ENCODE data around the gene RGL1. TPM values are rescaled to one million over a fixed set of nuclear protein-coding genes. Genes with fewer than 3 reads are reported as not detected.

Gene RGL1
- total RNA-seq, 1 donor from 2014 or later: 1.7 TPM

DNA sequence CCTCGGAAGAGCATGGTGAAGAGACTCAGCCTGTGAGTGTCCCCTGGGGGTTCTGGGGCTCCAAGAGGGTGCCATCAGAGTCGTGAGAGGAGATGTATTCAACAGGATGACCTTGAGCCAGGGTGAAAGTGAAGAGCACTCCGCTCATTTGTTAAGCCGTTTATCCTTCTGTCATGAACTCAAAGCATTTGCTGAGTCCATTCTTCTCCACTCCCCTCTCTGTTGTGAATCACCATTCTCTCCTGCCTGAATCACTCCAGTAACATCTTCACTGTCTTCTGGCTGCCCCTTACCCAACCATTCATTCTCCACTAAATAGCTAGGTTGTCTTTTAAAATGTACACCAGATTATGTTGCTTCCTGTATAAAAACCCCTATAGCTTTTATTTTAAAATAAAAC lies 102.2 kb downstream of the RGL1 start:
- no peaks in the 10 kb centered on the region for H3K27me3 Mint-ChIP-seq
- H3K36me3 Mint-ChIP-seq (ENCODE audit: low read depth): peaks cover 4% of the 10 kb centered on the region
- no peak overlapping the region for H3K4me3 Mint-ChIP-seq
- no peak for DNase-seq
- H3K27ac Mint-ChIP-seq: no peak overlapping the region
- H3K9me3 Mint-ChIP-seq: no peaks in the 10 kb centered on the region
- peaks cover 5% of the 10 kb centered on the region for H3K4me1 Mint-ChIP-seq
- intact Hi-C loops (cut with micrococcal nuclease): no loop called here

DNA sequence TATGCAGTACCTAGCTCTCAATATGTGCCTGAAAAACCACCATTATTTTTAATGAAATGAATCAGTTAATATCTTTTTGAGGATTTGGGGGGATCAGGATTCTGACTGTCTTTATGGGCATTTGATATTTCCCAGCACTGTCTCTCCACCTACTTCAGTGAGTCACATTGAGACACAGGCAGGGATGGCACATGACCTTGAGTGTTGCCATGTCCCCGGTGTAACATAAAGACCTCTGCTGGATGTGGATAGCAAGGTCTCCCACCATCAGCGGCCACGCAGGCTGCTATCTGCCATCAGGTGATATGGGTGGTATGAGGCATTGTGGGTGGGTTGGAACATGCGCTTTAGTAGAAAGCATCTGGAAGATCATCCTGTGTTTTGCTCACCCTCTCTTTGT lies 103.2 kb downstream of the RGL1 start:
- DNase-seq: no peak
- Mint-ChIP-seq H3K9me3 (no peaks in the 10 kb centered on the region), H3K4me1 (peaks cover 5% of the 10 kb centered on the region), H3K27ac (no peak overlapping the region), H3K4me3 (no peak overlapping the region), H3K27me3 (no peaks in the 10 kb centered on the region), H3K36me3 (ENCODE audit: low read depth) (peaks cover 7% of the 10 kb centered on the region)
- intact Hi-C loops (cut with micrococcal nuclease): no loop called here

- H3K27me3 Mint-ChIP-seq: no peaks in the 10 kb centered on the region
- intact Hi-C loops (cut with micrococcal nuclease): loop anchor here (10.0 kb wide), 4 partner anchors 125 to 625 kb away; partner anchors contain the start of genes COLGALT2 and SMG7
- no peak for DNase-seq
These were observed 104.8 kb downstream of the RGL1 start for GRCh38 chr1:183909672-183910071.

DNA sequence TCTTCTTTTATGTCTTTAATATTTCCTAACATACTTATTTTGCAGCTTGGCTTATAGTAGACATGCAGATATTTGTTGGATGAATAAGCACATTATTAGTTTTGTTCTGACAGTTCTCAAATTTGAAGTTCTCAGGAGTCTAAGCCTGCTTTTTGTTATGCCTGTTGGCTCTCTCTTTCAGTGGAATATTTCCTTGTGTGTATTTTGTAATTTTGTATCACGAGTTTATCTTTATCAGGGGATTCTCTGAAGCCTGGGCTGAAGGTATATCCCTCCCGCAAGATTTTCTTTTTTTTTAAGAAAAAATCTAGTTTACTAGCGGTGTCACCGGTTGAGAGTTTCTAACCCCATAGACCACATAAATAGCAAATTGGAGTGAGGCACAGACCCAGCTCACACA lies 105.9 kb downstream of the RGL1 start:
- no peak overlapping the region for H3K4me3 Mint-ChIP-seq
- no peaks in the 10 kb centered on the region for H3K9me3 Mint-ChIP-seq
- intact Hi-C loops (cut with micrococcal nuclease): loop anchor here (10.0 kb wide), 4 partner anchors 124 to 626 kb away; partner anchors contain the start of genes COLGALT2 and SMG7
- no peak for DNase-seq
- peaks cover 7% of the 10 kb centered on the region for H3K36me3 Mint-ChIP-seq (ENCODE audit: low read depth)
- H3K27ac Mint-ChIP-seq: no peak overlapping the region
- H3K27me3 Mint-ChIP-seq: no peaks in the 10 kb centered on the region
- peaks cover 10% of the 10 kb centered on the region for H3K4me1 Mint-ChIP-seq

More at GRCh38 chr1:183909672-183910071, 104.8 kb downstream of the RGL1 start:
- Mint-ChIP-seq H3K4me3 (no peak overlapping the region), H3K36me3 (ENCODE audit: low read depth) (peaks cover 7% of the 10 kb centered on the region), H3K9me3 (no peaks in the 10 kb centered on the region), H3K4me1 (peaks cover 5% of the 10 kb centered on the region), H3K27ac (no peak overlapping the region)

- intact Hi-C loops (cut with micrococcal nuclease): loop anchor here (10.0 kb wide), 4 partner anchors 124 to 626 kb away; partner anchors contain the start of genes COLGALT2 and SMG7
- peak; percentile 55 for DNase-seq
- Mint-ChIP-seq H3K4me1 (peaks cover 14% of the 10 kb centered on the region), H3K36me3 (ENCODE audit: low read depth) (peaks cover 7% of the 10 kb centered on the region), H3K4me3 (no peak overlapping the region), H3K9me3 (no peaks in the 10 kb centered on the region), H3K27me3 (no peaks in the 10 kb centered on the region), H3K27ac (peak overlapping the region; percentile 5)
These were observed 106.4 kb downstream of the RGL1 start for GRCh38 chr1:183911285-183911684.

DNA sequence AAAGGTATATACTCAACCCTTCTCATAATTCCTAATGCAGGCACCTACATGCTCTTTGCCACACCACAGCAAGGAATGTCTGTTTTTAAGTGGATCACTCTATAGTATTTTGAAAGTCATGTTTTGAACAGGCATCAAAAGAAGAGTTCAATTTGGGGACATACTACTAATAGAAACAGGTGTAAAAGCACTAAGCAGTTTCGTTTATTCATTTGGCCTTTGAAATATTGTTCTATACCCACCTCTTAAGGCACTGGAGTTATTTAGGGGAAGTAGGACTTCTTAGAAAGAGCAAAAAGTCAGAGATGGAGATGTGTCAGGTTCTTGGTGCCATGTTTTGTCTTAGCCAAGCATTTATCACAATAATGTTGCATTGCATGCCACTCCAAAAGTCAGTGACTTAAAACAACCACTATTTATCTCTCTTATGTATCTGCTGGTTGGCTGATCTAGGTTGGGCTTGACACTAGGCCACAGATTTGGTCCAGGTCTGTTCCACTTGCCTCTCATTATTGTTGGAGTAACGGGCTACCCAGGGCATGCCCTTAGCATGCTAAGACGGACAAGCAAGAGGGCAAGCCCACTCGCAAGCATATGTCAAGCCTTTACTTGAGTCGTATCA lies 107.5 kb downstream of the RGL1 start:
- H3K9me3 Mint-ChIP-seq: no peaks in the 10 kb centered on the region
- no peaks in the 10 kb centered on the region for H3K27me3 Mint-ChIP-seq
- H3K4me1 Mint-ChIP-seq: peaks cover 17% of the 10 kb centered on the region
- no peak for DNase-seq
- intact Hi-C loops (cut with micrococcal nuclease): loop anchor here (10.0 kb wide), 4 partner anchors 122 to 628 kb away; partner anchors contain the start of genes COLGALT2 and SMG7
- no peak overlapping the region for H3K27ac Mint-ChIP-seq
- H3K4me3 Mint-ChIP-seq: no peak overlapping the region
- H3K36me3 Mint-ChIP-seq (ENCODE audit: low read depth): peaks cover 7% of the 10 kb centered on the region

DNA sequence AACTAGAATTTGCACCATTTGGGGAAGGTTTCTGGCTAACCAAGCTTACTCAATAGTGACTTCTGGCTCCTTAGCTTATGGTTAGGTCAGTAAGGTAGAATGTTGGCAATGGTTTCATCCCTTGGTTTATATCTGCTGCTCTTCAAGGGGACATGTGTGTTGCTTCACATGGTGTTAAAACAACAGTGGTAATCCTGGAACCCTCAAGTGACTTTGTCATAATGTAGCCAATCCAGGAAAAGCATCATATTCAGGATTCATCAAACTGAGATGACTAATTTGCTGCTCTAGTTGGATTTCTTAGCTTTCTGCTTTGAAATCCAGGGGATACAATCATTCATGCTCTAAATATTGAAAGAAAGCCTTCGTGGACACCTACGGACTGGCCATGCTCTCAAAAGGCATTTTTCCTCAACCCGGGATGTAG lies 108.7 kb downstream of the RGL1 start:
- intact Hi-C loops (cut with micrococcal nuclease): loop anchor here (10.0 kb wide), 4 partner anchors 121 to 629 kb away; partner anchors contain the start of genes COLGALT2 and SMG7
- Mint-ChIP-seq H3K9me3 (no peaks in the 10 kb centered on the region), H3K4me3 (no peak overlapping the region), H3K27me3 (no peaks in the 10 kb centered on the region), H3K27ac (no peak overlapping the region), H3K4me1 (peaks cover 17% of the 10 kb centered on the region), H3K36me3 (ENCODE audit: low read depth) (peaks cover 4% of the 10 kb centered on the region)
- DNase-seq: no peak

DNA sequence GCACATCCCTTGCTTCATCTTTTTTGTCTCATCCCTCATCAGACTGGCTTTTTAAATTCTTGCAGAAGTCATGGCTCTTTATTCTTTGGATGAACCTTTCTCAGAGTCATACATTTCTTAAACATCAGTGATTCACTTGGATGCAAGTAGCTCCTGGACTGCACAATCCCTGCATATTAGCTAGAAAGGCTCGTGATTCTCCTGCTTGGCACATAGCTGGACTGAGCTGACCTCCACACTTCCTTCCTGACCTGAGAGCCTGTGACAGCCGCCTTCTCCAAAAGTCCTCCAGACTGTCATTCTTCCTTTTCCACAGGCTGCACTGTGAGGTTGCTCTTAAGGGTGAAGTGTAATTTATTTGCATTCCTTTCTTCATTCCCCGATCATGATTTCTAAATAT lies 109.4 kb downstream of the RGL1 start:
- Mint-ChIP-seq H3K36me3 (ENCODE audit: low read depth) (peaks cover 4% of the 10 kb centered on the region), H3K27ac (no peak overlapping the region), H3K9me3 (no peaks in the 10 kb centered on the region), H3K27me3 (no peaks in the 10 kb centered on the region), H3K4me1 (peaks cover 17% of the 10 kb centered on the region), H3K4me3 (no peak overlapping the region)
- no peak for DNase-seq
- intact Hi-C loops (cut with micrococcal nuclease): loop anchor here (2.0 to 10.0 kb wide), 5 partner anchors 107 to 629 kb away; partner anchors contain the start of genes COLGALT2 and SMG7

- intact Hi-C loops (cut with micrococcal nuclease): loop anchor here (2.0 to 10.0 kb wide), 7 partner anchors 108 to 630 kb away; partner anchors contain the start of genes COLGALT2, SMG7 and TSEN15
- peaks cover 16% of the 10 kb centered on the region for H3K4me1 Mint-ChIP-seq
These were observed 110.0 kb downstream of the RGL1 start for GRCh38 chr1:183914891-183915290.

DNA sequence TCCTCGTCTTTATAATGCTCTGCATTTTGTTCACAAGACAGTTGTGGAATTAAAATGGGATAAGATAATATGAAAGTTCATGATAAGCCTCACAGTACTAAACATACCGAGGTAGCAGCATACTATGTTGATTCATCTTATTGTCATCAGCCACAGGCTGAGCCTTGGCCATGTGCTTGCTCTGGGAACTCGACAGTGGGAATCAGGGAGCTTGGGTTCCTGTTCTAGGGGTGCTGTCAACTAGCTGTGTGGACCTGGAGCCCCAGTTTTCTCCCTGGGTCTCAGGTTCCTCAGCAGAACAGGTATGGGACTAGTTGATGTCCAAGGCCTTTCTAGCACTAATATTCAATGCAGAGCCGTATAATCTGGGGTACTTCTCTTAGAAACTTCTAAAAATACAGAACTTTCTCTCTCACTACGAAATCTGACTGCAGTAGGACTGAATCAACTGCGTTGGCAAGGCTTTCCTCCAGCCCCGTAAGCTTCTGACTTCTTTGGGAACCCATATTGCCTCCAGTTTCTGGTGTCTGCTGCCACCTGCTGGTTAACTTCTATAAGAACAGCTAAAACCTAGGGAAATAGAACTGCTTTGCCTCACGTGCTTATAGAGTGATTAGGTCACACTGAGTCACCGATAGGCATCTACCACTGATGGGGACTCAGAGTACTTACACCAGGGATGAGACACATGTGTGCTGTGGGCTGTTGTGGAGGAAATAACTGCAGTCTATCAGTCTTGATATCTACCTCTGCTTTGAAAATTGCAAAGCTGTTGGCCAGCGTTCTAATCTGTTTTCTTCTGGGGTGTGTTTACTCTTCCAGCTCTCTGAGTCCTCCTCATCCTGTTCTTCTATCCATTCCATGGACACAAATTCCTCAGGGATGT lies 110.9 kb downstream of the RGL1 start:
- Mint-ChIP-seq H3K4me3 (no peak overlapping the region), H3K4me1 (peaks cover 15% of the 10 kb centered on the region), H3K9me3 (no peaks in the 10 kb centered on the region), H3K27me3 (no peaks in the 10 kb centered on the region), H3K36me3 (ENCODE audit: low read depth) (peaks cover 3% of the 10 kb centered on the region), H3K27ac (no peak overlapping the region)
- intact Hi-C loops (cut with micrococcal nuclease): loop anchor here (1.0 to 10.0 kb wide), 12 partner anchors 40 to 631 kb away; partner anchors contain the start of genes COLGALT2, SMG7 and TSEN15
- DNase-seq: peak; percentile 92

More at GRCh38 chr1:183914891-183915290, 110.0 kb downstream of the RGL1 start:
- no peak for DNase-seq
- Mint-ChIP-seq H3K27ac (no peak overlapping the region), H3K36me3 (ENCODE audit: low read depth) (peaks cover 3% of the 10 kb centered on the region), H3K9me3 (no peaks in the 10 kb centered on the region), H3K4me3 (no peak overlapping the region), H3K27me3 (no peaks in the 10 kb centered on the region)

- H3K36me3 Mint-ChIP-seq (ENCODE audit: low read depth): peaks cover 3% of the 10 kb centered on the region
These were observed 111.7 kb downstream of the RGL1 start for GRCh38 chr1:183916574-183916973.

GRCh38 chr1:183918589-183918988 lies 113.7 kb downstream of the RGL1 start:
- intact Hi-C loops (cut with micrococcal nuclease): loop anchor here (5.0 to 10.0 kb wide), 6 partner anchors 116 to 634 kb away; partner anchors contain the start of genes COLGALT2, SMG7 and TSEN15
- no peaks in the 10 kb centered on the region for H3K27me3 Mint-ChIP-seq
- no peaks in the 10 kb centered on the region for H3K36me3 Mint-ChIP-seq (ENCODE audit: low read depth)
- DNase-seq: no peak
- H3K4me3 Mint-ChIP-seq: no peak overlapping the region
- no peak overlapping the region for H3K27ac Mint-ChIP-seq
- H3K4me1 Mint-ChIP-seq: peaks cover 11% of the 10 kb centered on the region
- H3K9me3 Mint-ChIP-seq: no peaks in the 10 kb centered on the region

More at GRCh38 chr1:183916574-183916973, 111.7 kb downstream of the RGL1 start:
- Mint-ChIP-seq H3K27ac (no peak overlapping the region), H3K4me1 (peaks cover 13% of the 10 kb centered on the region), H3K4me3 (no peak overlapping the region), H3K27me3 (no peaks in the 10 kb centered on the region), H3K9me3 (no peaks in the 10 kb centered on the region)
- intact Hi-C loops (cut with micrococcal nuclease): loop anchor here (1.0 to 10.0 kb wide), 11 partner anchors 40 to 632 kb away; partner anchors contain the start of genes COLGALT2, SMG7 and TSEN15
- DNase-seq: no peak

- Mint-ChIP-seq H3K4me1 (peaks cover 8% of the 10 kb centered on the region), H3K36me3 (ENCODE audit: low read depth) (peaks cover 6% of the 10 kb centered on the region), H3K27ac (no peak overlapping the region), H3K27me3 (no peaks in the 10 kb centered on the region), H3K4me3 (no peak overlapping the region), H3K9me3 (no peaks in the 10 kb centered on the region)
- no peak for DNase-seq
- intact Hi-C loops (cut with micrococcal nuclease): no loop called here
These were observed 115.7 kb downstream of the RGL1 start for GRCh38 chr1:183920651-183921050.
